GM18951 (cell line): Measurements from ENCODE around the gene BRINP2.

Source experiments
- POLR2A ChIP-seq: IDR thresholded peaks from 4 replicates; pipeline ENCODE4 v1.6.1; 2011; ENCODE audit warnings: mild to moderate bottlenecking; ENCODE audit not compliant: insufficient read length, insufficient read depth; ENCODE audit errors: extremely low read depth
- in situ Hi-C: fragments of 300-500 bp; cut with MboI; formaldehyde crosslinking; loops from one replicate; pipeline ENCODE4 v1.12.0; 2022; ENCODE audit warnings: low sequenced_read_pairs, mixed read lengths, inconsistent platforms; ENCODE audit not compliant: unreplicated experiment

BRINP2 gene

GRCh38 chr1:177174921-177175634 is 4.3 kb downstream of the BRINP2 start:
- TF ChIP-seq POLR2A: no peak
- in situ Hi-C loops: no loop called here

- in situ Hi-C loops: no loop called here
- TF ChIP-seq POLR2A: no peak
Observed at GRCh38 chr1:177181280-177181630, 10.5 kb downstream of the BRINP2 start.

- in situ Hi-C loops: no loop called here
- no peak for TF ChIP-seq POLR2A
Observed at GRCh38 chr1:177181631-177182291, 11.0 kb downstream of the BRINP2 start.

- in situ Hi-C loops: no loop called here
- no peak for TF ChIP-seq POLR2A
Observed at GRCh38 chr1:177183836-177184235, 13.1 kb downstream of the BRINP2 start.

- TF ChIP-seq POLR2A: no peak
- in situ Hi-C loops: no loop called here
Observed at GRCh38 chr1:177185209-177185608, 14.5 kb downstream of the BRINP2 start.

- in situ Hi-C loops: no loop called here
- TF ChIP-seq POLR2A: no peak
Observed at GRCh38 chr1:177186639-177187038, 15.9 kb downstream of the BRINP2 start.

- no peak for TF ChIP-seq POLR2A
Observed at GRCh38 chr1:177190308-177190970, 19.7 kb downstream of the BRINP2 start.

GRCh38 chr1:177198243-177198642 is 27.5 kb downstream of the BRINP2 start:
- TF ChIP-seq POLR2A: no peak
- in situ Hi-C loops: no loop called here

More at GRCh38 chr1:177190308-177190970, 19.7 kb downstream of the BRINP2 start:
- in situ Hi-C loops: no loop called here

- in situ Hi-C loops: no loop called here
- no peak for TF ChIP-seq POLR2A
Observed at GRCh38 chr1:177200290-177200689, 29.5 kb downstream of the BRINP2 start.

GRCh38 chr1:177206831-177207355 is 36.1 kb downstream of the BRINP2 start:
- in situ Hi-C loops: no loop called here
- no peak for TF ChIP-seq POLR2A

- in situ Hi-C loops: no loop called here
- TF ChIP-seq POLR2A: no peak
Observed at GRCh38 chr1:177208920-177209319, 38.2 kb downstream of the BRINP2 start.

GRCh38 chr1:177209357-177209756 is 38.6 kb downstream of the BRINP2 start:
- in situ Hi-C loops: no loop called here

GRCh38 chr1:177210071-177210470 is 39.3 kb downstream of the BRINP2 start:
- no peak for TF ChIP-seq POLR2A
- in situ Hi-C loops: no loop called here

More at GRCh38 chr1:177209357-177209756, 38.6 kb downstream of the BRINP2 start:
- TF ChIP-seq POLR2A: no peak
